Ishikawa (cell line): ENCODE results near the gene VSX2.

Experiments
- CREB1 ChIP-seq: IDR thresholded peaks from 2 replicates; pipeline ENCODE4 v1.6.1; 2012; ENCODE audit warnings: low read depth
- EGR1 ChIP-seq: IDR thresholded peaks from 2 replicates; pipeline ENCODE4 v1.6.1; 2012
- EP300 ChIP-seq: IDR thresholded peaks from 2 replicates; pipeline ENCODE4 v1.6.1; 2012; ENCODE audit warnings: borderline replicate concordance
- RAD21 ChIP-seq: IDR thresholded peaks from 2 replicates; pipeline ENCODE4 v1.6.1; 2012; ENCODE audit warnings: low read depth
- ZBTB7A ChIP-seq: IDR thresholded peaks from 2 replicates; pipeline ENCODE4 v1.6.1; 2012; ENCODE audit warnings: low read depth

GRCh38 chr14:74231784-74232183, 7.5 kb upstream of the VSX2 start:
- TF ChIP-seq EP300: no peak
- no peak for TF ChIP-seq EGR1
- no peak for TF ChIP-seq ZBTB7A
- no peak for TF ChIP-seq RAD21
- no peak for TF ChIP-seq CREB1
